Mammary epithelial cell (primary cell): Measurements from ENCODE around the gene HEPACAM.

Source experiments
- CTCF ChIP-seq, 2 donors: IDR thresholded peaks in 1 of 2; conservative IDR thresholded peaks in 1 of 2; 2 replicates each; pipeline ENCODE4 v1.5.1; 2011 to 2012; ENCODE audit warnings: inconsistent platforms in 2 of 2, low read length in 2 of 2, mild to moderate bottlenecking in 2 of 2, control low read depth in 1 of 2, low read depth in 1 of 2; ENCODE audit not compliant: insufficient read depth in 1 of 2; ENCODE audit errors: extremely low read depth in 1 of 2
- EZH2 ChIP-seq: IDR thresholded peaks from 2 replicates; pipeline ENCODE4 v1.6.1; 2012; ENCODE audit warnings: low read length, inconsistent platforms, borderline replicate concordance

GRCh38 chr11:124919898-124920297 lies 15.9 kb downstream of the HEPACAM start:
- TF ChIP-seq CTCF (conservative IDR thresholded peaks at IDR 0.05 in 1 of 2, IDR thresholded peaks at IDR 0.05 in 1 of 2; ENCODE audit: extremely low read depth in 1 of 2, insufficient read depth in 1 of 2, low read depth in 1 of 2, low read length in 2 of 2): no peak
- TF ChIP-seq EZH2: no peak
